Activated CD8-positive, alpha-beta T cell treated with anti-CD3 and anti-CD28 coated beads for 36 hours (primary cell): Measurements from ENCODE around the gene FCHSD2. TPM values are rescaled to one million over a fixed set of nuclear protein-coding genes. Genes with fewer than 3 reads are reported as not detected.

Experiments used
- ATAC-seq: fragments of 200-7000 bp; cut with Tn5 transposase; one replicate; pipeline ENCODE4 v1.10.0; 2021; ENCODE audit warnings: mild to moderate bottlenecking, moderate library complexity
- CTCF ChIA-PET: fragments of 350-600 bp; sonication (Branson Sonifier 250); formaldehyde crosslinking; loops from one replicate; lab custom pipeline; 2021; ENCODE audit warnings: antibody characterized with exemption; lab: Charles Lee
- POLR2A ChIA-PET: fragments of 350-600 bp; sonication (Branson Sonifier 250); formaldehyde crosslinking; loops from one replicate; lab custom pipeline; 2021; ENCODE audit warnings: antibody characterized with exemption; lab: Charles Lee
- DNase-seq: peaks from one replicate; pipeline ENCODE4 v3.0.0-alpha.2; 2020
- H3K27ac Mint-ChIP-seq: one replicate; pipeline ENCODE4 v1.8.0; 2021; ENCODE audit warnings: mild to moderate bottlenecking, mixed read lengths
- H3K27me3 Mint-ChIP-seq: one replicate; pipeline ENCODE4 v1.8.0; 2021; ENCODE audit warnings: mixed read lengths
- H3K36me3 Mint-ChIP-seq: one replicate; pipeline ENCODE4 v1.8.0; 2021; ENCODE audit warnings: low read depth, mixed read lengths
- H3K4me1 Mint-ChIP-seq: one replicate; pipeline ENCODE4 v1.8.0; 2021; ENCODE audit warnings: low read depth, mixed read lengths
- H3K4me3 Mint-ChIP-seq: one replicate; pipeline ENCODE4 v1.8.0; 2021; ENCODE audit warnings: mild to moderate bottlenecking, moderate library complexity, mixed read lengths
- H3K9me3 Mint-ChIP-seq: one replicate; pipeline ENCODE4 v1.8.0; 2021; ENCODE audit warnings: mixed read lengths
- CTCF ChIP-seq: fragments of 200-600 bp; IDR thresholded peaks from one replicate; pipeline ENCODE4 v1.8.0; 2022; ENCODE audit warnings: antibody characterized with exemption, mild to moderate bottlenecking
- intact Hi-C: fragments of 100-400 bp; cut with micrococcal nuclease; formaldehyde crosslinking; loops from one replicate; pipeline ENCODE4 v1.10.0; 2022
- total RNA-seq, 2 experiments: library from RNA; stranded (reverse); gene quantifications; one replicate each; pipeline ENCODE4 v1.2.3, GENCODE V29; 2021

Gene FCHSD2
- total RNA-seq, 2 experiments from 2014 or later, result 23.6 to 24.8 TPM

GRCh38 chr11:73171436-73172161 is 29.5 kb upstream of the FCHSD2 start:
- H3K4me1 Mint-ChIP-seq, result no peaks in the 10 kb centered on the region
- TF ChIP-seq CTCF, result no peak
- ChIA-PET CTCF (no interaction called here), POLR2A (no interaction called here)
- no peak overlapping the region for H3K4me3 Mint-ChIP-seq
- DNase-seq (no peak), ATAC-seq (no peak)
- H3K9me3 Mint-ChIP-seq, result no peaks in the 10 kb centered on the region
- no peaks in the 10 kb centered on the region for H3K36me3 Mint-ChIP-seq
- intact Hi-C loops, result loop anchor here (10.0 kb wide), 1 partner anchor 247 kb away; no protein-coding TSS in a partner anchor
- no peaks in the 10 kb centered on the region for H3K27me3 Mint-ChIP-seq
- H3K27ac Mint-ChIP-seq, result no peak overlapping the region

GRCh38 chr11:73170140-73170539 is 28.0 kb upstream of the FCHSD2 start:
- H3K4me1 Mint-ChIP-seq, result no peaks in the 10 kb centered on the region
- H3K27ac Mint-ChIP-seq, result no peak overlapping the region
- POLR2A ChIA-PET, result no interaction called here
- no peak overlapping the region for H3K4me3 Mint-ChIP-seq
- CTCF ChIA-PET, result no interaction called here
- DNase-seq, result no peak
- ATAC-seq, result no peak
- intact Hi-C loops, result loop anchor here (10.0 kb wide), 1 partner anchor 245 kb away; no protein-coding TSS in a partner anchor
- H3K9me3 Mint-ChIP-seq, result no peaks in the 10 kb centered on the region
- H3K27me3 Mint-ChIP-seq, result no peaks in the 10 kb centered on the region
- TF ChIP-seq CTCF, result no peak
- H3K36me3 Mint-ChIP-seq, result no peaks in the 10 kb centered on the region

- DNase-seq (no peak), ATAC-seq (no peak)
- ChIA-PET CTCF (interaction anchor here (6.2 kb wide), 1 partner anchor 9 kb away, joined by 43 read pairs; no protein-coding TSS in a partner anchor), POLR2A (interaction anchor here (0.7 kb wide), 1 partner anchor 38 kb away, joined by 3 read pairs; no protein-coding TSS in a partner anchor)
- intact Hi-C loops, result no loop called here
- H3K27me3 Mint-ChIP-seq, result no peaks in the 10 kb centered on the region
- H3K36me3 Mint-ChIP-seq, result no peaks in the 10 kb centered on the region
- H3K4me1 Mint-ChIP-seq, result no peaks in the 10 kb centered on the region
- no peak for TF ChIP-seq CTCF
- no peak overlapping the region for H3K27ac Mint-ChIP-seq
- no peak overlapping the region for H3K4me3 Mint-ChIP-seq
- H3K9me3 Mint-ChIP-seq, result no peaks in the 10 kb centered on the region
These were observed 26.9 kb upstream of the FCHSD2 start for GRCh38 chr11:73168925-73169579.

- intact Hi-C loops, result no loop called here
- H3K36me3 Mint-ChIP-seq, result no peaks in the 10 kb centered on the region
- POLR2A ChIA-PET, result no interaction called here
- no peak overlapping the region for H3K27ac Mint-ChIP-seq
- H3K9me3 Mint-ChIP-seq, result no peaks in the 10 kb centered on the region
- H3K4me3 Mint-ChIP-seq, result no peak overlapping the region
- H3K27me3 Mint-ChIP-seq, result no peaks in the 10 kb centered on the region
- CTCF ChIA-PET, result interaction anchor here (1.1 to 6.2 kb wide), 3 partner anchors 9 to 18 kb away, joined by 3 to 43 read pairs (median 3); no protein-coding TSS in a partner anchor
- ATAC-seq (no peak), DNase-seq (no peak)
- no peaks in the 10 kb centered on the region for H3K4me1 Mint-ChIP-seq
- TF ChIP-seq CTCF, result no peak
These were observed 25.3 kb upstream of the FCHSD2 start for GRCh38 chr11:73167363-73167954.
